ENCODE results near the gene PPM1D. TPM values are rescaled to one million over a fixed set of nuclear protein-coding genes. Genes with fewer than 3 reads are reported as not detected.
"Not testable (repeated sequence)": the region's sequence is repeated elsewhere in the genome, so short reads cannot be mapped to it uniquely, and the experiment has no call there.

The PPM1D gene
- total RNA-seq, 2 donors from 2014 or later, result 6.5 to 15.5 TPM

GRCh38 chr17:60659156-60659555, 59.2 kb downstream of the PPM1D start:
- H3K4me1 ChIP-seq, result no peaks in the 10 kb centered on the region
- no peaks in the 10 kb centered on the region for H3K27me3 ChIP-seq
- H3K36me3 ChIP-seq (replicated peaks in 1 of 2; ENCODE audit: insufficient read depth in 1 of 2, low read depth in 2 of 2), result peaks cover 0 to 7% of the 10 kb centered on the region in 2 donors
- H3K9me3 ChIP-seq, result no peaks in the 10 kb centered on the region
- intact Hi-C loops (cut with DNase I), result no loop called here
- ATAC-seq (no peak), DNase-seq (no peak)
- no peak overlapping the region for H3K27ac ChIP-seq
- TF ChIP-seq CTCF (IDR thresholded peaks at IDR 0.05), result no peak
- TF ChIP-seq POLR2A (IDR thresholded peaks at IDR 0.05), result no peak
- 69 to 80% methylated on average over 1 of the region's 1 CpG for WGBS, 2 donors
- H3K4me3 ChIP-seq, result no peak overlapping the region

GRCh38 chr17:60661489-60661888, 61.5 kb downstream of the PPM1D start:
- ATAC-seq (no peak), DNase-seq (no peak)
- intact Hi-C loops (cut with DNase I), result no loop called here
- Histone ChIP-seq H3K4me3 (no peak overlapping the region), H3K4me1 (no peaks in the 10 kb centered on the region), H3K36me3 (replicated peaks in 1 of 2; ENCODE audit: insufficient read depth in 1 of 2, low read depth in 2 of 2) (peaks cover 2 to 5% of the 10 kb centered on the region in 2 donors), H3K27me3 (no peaks in the 10 kb centered on the region), H3K9me3 (no peaks in the 10 kb centered on the region), H3K27ac (no peak overlapping the region)
- TF ChIP-seq POLR2A (IDR thresholded peaks at IDR 0.05) (no peak), CTCF (IDR thresholded peaks at IDR 0.05) (no peak)
- 87 to 96% methylated on average over 2 of the region's 2 CpGs for WGBS, 2 donors

GRCh38 chr17:60664022-60664421, 64.0 kb downstream of the PPM1D start:
- no peak for ATAC-seq
- H3K4me1 ChIP-seq, result no peaks in the 10 kb centered on the region
- no peak for DNase-seq

GRCh38 chr17:60665602-60666001, 65.6 kb downstream of the PPM1D start:
- DNase-seq (no peak), ATAC-seq (no peak)
- H3K27ac ChIP-seq, result no peak overlapping the region
- H3K36me3 ChIP-seq (replicated peaks in 1 of 2; ENCODE audit: insufficient read depth in 1 of 2, low read depth in 2 of 2), result peaks cover 0 to 2% of the 10 kb centered on the region in 2 donors
- TF ChIP-seq POLR2A (IDR thresholded peaks at IDR 0.05), result no peak
- no peak for TF ChIP-seq CTCF (IDR thresholded peaks at IDR 0.05)
- H3K27me3 ChIP-seq, result no peaks in the 10 kb centered on the region
- no peak overlapping the region for H3K4me3 ChIP-seq
- 95% methylated on average over 5 of the region's 5 CpGs for WGBS, 2 donors
- H3K4me1 ChIP-seq, result no peaks in the 10 kb centered on the region
- no peaks in the 10 kb centered on the region for H3K9me3 ChIP-seq
- intact Hi-C loops (cut with DNase I), result no loop called here

More at GRCh38 chr17:60664022-60664421, 64.0 kb downstream of the PPM1D start:
- WGBS, 2 donors, result 85 to 89% methylated on average over 1 of the region's 1 CpG
- intact Hi-C loops (cut with DNase I), result no loop called here
- Histone ChIP-seq H3K27me3 (no peaks in the 10 kb centered on the region), H3K4me3 (no peak overlapping the region), H3K27ac (no peak overlapping the region), H3K36me3 (replicated peaks in 1 of 2; ENCODE audit: insufficient read depth in 1 of 2, low read depth in 2 of 2) (peaks cover 0 to 2% of the 10 kb centered on the region in 2 donors), H3K9me3 (no peaks in the 10 kb centered on the region)
- TF ChIP-seq POLR2A (IDR thresholded peaks at IDR 0.05) (no peak), CTCF (IDR thresholded peaks at IDR 0.05) (no peak)

- H3K27ac ChIP-seq; DNase-seq; H3K9me3 ChIP-seq; intact Hi-C loops (cut with DNase I); H3K4me1 ChIP-seq; ATAC-seq; H3K27me3 ChIP-seq; H3K36me3 ChIP-seq (replicated peaks in 1 of 2; ENCODE audit: insufficient read depth in 1 of 2, low read depth in 2 of 2); H3K4me3 ChIP-seq: not testable (repeated sequence)
- WGBS, 2 donors, result 87% methylated on average over 7 of the region's 7 CpGs
These were observed 68.7 kb downstream of the PPM1D start for GRCh38 chr17:60668741-60669140.

All from body of pancreas (tissue), 4 donors.